ENCODE measurements around the gene SERPINE1.
"Not testable (repeated sequence)": the region's sequence is repeated elsewhere in the genome, so short reads cannot be mapped to it uniquely, and the experiment has no call there.

Gene SERPINE1

GRCh38 chr7:101127460-101128039 lies 646 bp downstream of the SERPINE1 start:
- H3K79me2 ChIP-seq (ENCODE audit: insufficient read depth, low read length): no peaks in the 10 kb centered on the region
- no peak for ATAC-seq (ENCODE audit: insufficient read depth, low read depth)
- H3K27ac ChIP-seq (ENCODE audit: low read length): peak overlapping the region; percentile 40; the same call in 1 of the 2 replicates
- peak overlapping the region; percentile 61 for H3K4me2 ChIP-seq (ENCODE audit: insufficient read depth, low read length)
- peaks cover 37% of the 10 kb centered on the region for H3K4me1 ChIP-seq (ENCODE audit: insufficient read depth, low read length)
- DNase-seq: no peak
- no peaks in the 10 kb centered on the region for H3K27me3 ChIP-seq (ENCODE audit: insufficient read depth, low read length, poor library complexity)
- H4K20me1 ChIP-seq (ENCODE audit: insufficient read depth, low read length): 0 out of 2 replicates have a peak, but pooled peaks cover 3% of the 10 kb centered on the region
- no peaks in the 10 kb centered on the region for H3K9me3 ChIP-seq (ENCODE audit: insufficient read depth, low read length, severe bottlenecking)
- no peak for TF ChIP-seq CTCF (IDR thresholded peaks at IDR 0.05; ENCODE audit: borderline replicate concordance, extremely low read depth, low read length, poor library complexity, severe bottlenecking)
- H2AFZ ChIP-seq (ENCODE audit: low read depth, low read length): no peak overlapping the region
- peak overlapping the region; percentile 12; the same call in 1 of the 2 replicates for H3K9ac ChIP-seq (ENCODE audit: low read depth, low read length)
- no peaks in the 10 kb centered on the region for H3K36me3 ChIP-seq (ENCODE audit: insufficient read depth, low read length)
- H3K4me3 ChIP-seq (ENCODE audit: low read depth in 1 of 2, low read length in 2 of 2): peak overlapping the region in 1 of 2 experiments; percentile 21; a peak in 2 of 4 replicates

- peak; percentile 21 for DNase-seq
- Histone ChIP-seq H3K27ac (ENCODE audit: low read length) (no peak overlapping the region), H3K4me2 (ENCODE audit: insufficient read depth, low read length) (no peak overlapping the region), H3K4me3 (ENCODE audit: low read depth in 1 of 2, low read length in 2 of 2) (no peak overlapping the region), H4K20me1 (ENCODE audit: insufficient read depth, low read length) (0 out of 2 replicates have a peak, but pooled peaks cover 3% of the 10 kb centered on the region), H3K79me2 (ENCODE audit: insufficient read depth, low read length) (no peaks in the 10 kb centered on the region), H2AFZ (ENCODE audit: low read depth, low read length) (no peak overlapping the region), H3K4me1 (ENCODE audit: insufficient read depth, low read length) (peaks cover 37% of the 10 kb centered on the region), H3K36me3 (ENCODE audit: insufficient read depth, low read length) (no peaks in the 10 kb centered on the region), H3K9ac (ENCODE audit: low read depth, low read length) (no peak overlapping the region), H3K27me3 (ENCODE audit: insufficient read depth, low read length, poor library complexity) (no peaks in the 10 kb centered on the region), H3K9me3 (ENCODE audit: insufficient read depth, low read length, severe bottlenecking) (no peaks in the 10 kb centered on the region)
- ATAC-seq (ENCODE audit: insufficient read depth, low read depth): no peak
- no peak for TF ChIP-seq CTCF (IDR thresholded peaks at IDR 0.05; ENCODE audit: borderline replicate concordance, extremely low read depth, low read length, poor library complexity, severe bottlenecking)
- TF ChIP-seq EZH2 (IDR thresholded peaks at IDR 0.05; ENCODE audit: borderline replicate concordance, low read depth, low read length, severe bottlenecking): no peak
Measured at GRCh38 chr7:101128040-101128834, 1.3 kb downstream of the SERPINE1 start.

GRCh38 chr7:101129603-101130117 lies 2.8 kb downstream of the SERPINE1 start:
- H3K27me3 ChIP-seq (ENCODE audit: insufficient read depth, low read length, poor library complexity): no peaks in the 10 kb centered on the region
- no peaks in the 10 kb centered on the region for H3K79me2 ChIP-seq (ENCODE audit: insufficient read depth, low read length)
- H2AFZ ChIP-seq (ENCODE audit: low read depth, low read length): no peak overlapping the region
- TF ChIP-seq CTCF (IDR thresholded peaks at IDR 0.05; ENCODE audit: borderline replicate concordance, extremely low read depth, low read length, poor library complexity, severe bottlenecking) (no peak), EZH2 (IDR thresholded peaks at IDR 0.05; ENCODE audit: borderline replicate concordance, low read depth, low read length, severe bottlenecking) (no peak)
- H3K4me2 ChIP-seq (ENCODE audit: insufficient read depth, low read length): no peak overlapping the region
- peaks cover 31% of the 10 kb centered on the region for H3K4me1 ChIP-seq (ENCODE audit: insufficient read depth, low read length)
- H3K9ac ChIP-seq (ENCODE audit: low read depth, low read length): no peak overlapping the region
- H4K20me1 ChIP-seq (ENCODE audit: insufficient read depth, low read length): 0 out of 2 replicates have a peak, but pooled peaks cover 3% of the 10 kb centered on the region
- no peaks in the 10 kb centered on the region for H3K36me3 ChIP-seq (ENCODE audit: insufficient read depth, low read length)
- no peaks in the 10 kb centered on the region for H3K9me3 ChIP-seq (ENCODE audit: insufficient read depth, low read length, severe bottlenecking)
- no peak overlapping the region for H3K4me3 ChIP-seq (ENCODE audit: low read depth in 1 of 2, low read length in 2 of 2)
- DNase-seq: no peak
- no peak overlapping the region for H3K27ac ChIP-seq (ENCODE audit: low read length)
- no peak for ATAC-seq (ENCODE audit: insufficient read depth, low read depth)

- not testable (repeated sequence) for ATAC-seq (ENCODE audit: insufficient read depth, low read depth); H3K27ac ChIP-seq (ENCODE audit: low read length); H3K4me2 ChIP-seq (ENCODE audit: insufficient read depth, low read length); H4K20me1 ChIP-seq (ENCODE audit: insufficient read depth, low read length); H3K36me3 ChIP-seq (ENCODE audit: insufficient read depth, low read length); H2AFZ ChIP-seq (ENCODE audit: low read depth, low read length); H3K79me2 ChIP-seq (ENCODE audit: insufficient read depth, low read length); H3K9ac ChIP-seq (ENCODE audit: low read depth, low read length); H3K9me3 ChIP-seq (ENCODE audit: insufficient read depth, low read length, severe bottlenecking); H3K4me1 ChIP-seq (ENCODE audit: insufficient read depth, low read length); H3K27me3 ChIP-seq (ENCODE audit: insufficient read depth, low read length, poor library complexity); DNase-seq; H3K4me3 ChIP-seq (ENCODE audit: low read depth in 1 of 2, low read length in 2 of 2)
Measured at GRCh38 chr7:101132626-101133600, 6.0 kb downstream of the SERPINE1 start.
